HG03064 (cell line): ENCODE data around the gene NCKAP5L.

Source experiments
- ATAC-seq: cut with Tn5 transposase; IDR thresholded peaks from one replicate; pipeline ENCODE4 v1.9.1; 2021; ENCODE audit warnings: low read depth; ENCODE audit not compliant: unreplicated experiment

Gene NCKAP5L

DNA sequence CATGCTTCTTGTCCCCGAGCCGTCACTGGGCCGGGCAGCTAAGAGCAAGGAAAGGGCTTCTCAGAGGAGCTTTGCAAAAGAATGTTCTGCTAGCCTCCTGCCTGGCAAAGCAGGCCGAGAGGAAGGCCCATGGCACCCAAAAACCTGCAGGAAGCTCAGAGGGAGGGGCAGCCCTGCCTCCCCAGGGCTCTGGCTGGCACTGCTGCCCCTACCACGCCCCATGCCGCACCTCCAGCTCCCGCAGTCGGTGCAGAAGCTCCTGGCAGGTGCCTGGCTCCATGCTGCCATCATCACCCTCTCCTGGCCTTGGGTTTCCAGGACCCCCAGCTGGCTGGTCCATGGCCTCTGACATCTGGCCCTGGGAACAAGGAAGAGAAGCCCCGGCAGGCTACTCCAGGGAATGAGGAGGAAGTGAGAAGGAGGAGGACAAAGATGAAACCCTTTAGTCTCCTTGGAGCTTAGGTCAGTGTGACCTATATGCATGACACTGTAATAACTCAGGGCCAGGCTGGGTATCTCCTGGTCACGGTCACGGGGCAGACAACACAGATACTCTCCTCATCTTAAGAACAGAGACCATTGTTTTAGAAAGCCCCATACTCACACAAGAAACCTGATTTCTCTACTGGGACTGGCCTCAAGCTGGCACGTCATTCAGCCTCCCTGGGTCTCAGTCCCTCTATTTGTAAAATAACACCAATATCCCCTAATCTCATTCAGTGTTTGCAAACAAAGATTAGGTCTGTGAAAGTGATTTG lies 24.3 kb downstream of the NCKAP5L start:
- no peak for ATAC-seq

DNA sequence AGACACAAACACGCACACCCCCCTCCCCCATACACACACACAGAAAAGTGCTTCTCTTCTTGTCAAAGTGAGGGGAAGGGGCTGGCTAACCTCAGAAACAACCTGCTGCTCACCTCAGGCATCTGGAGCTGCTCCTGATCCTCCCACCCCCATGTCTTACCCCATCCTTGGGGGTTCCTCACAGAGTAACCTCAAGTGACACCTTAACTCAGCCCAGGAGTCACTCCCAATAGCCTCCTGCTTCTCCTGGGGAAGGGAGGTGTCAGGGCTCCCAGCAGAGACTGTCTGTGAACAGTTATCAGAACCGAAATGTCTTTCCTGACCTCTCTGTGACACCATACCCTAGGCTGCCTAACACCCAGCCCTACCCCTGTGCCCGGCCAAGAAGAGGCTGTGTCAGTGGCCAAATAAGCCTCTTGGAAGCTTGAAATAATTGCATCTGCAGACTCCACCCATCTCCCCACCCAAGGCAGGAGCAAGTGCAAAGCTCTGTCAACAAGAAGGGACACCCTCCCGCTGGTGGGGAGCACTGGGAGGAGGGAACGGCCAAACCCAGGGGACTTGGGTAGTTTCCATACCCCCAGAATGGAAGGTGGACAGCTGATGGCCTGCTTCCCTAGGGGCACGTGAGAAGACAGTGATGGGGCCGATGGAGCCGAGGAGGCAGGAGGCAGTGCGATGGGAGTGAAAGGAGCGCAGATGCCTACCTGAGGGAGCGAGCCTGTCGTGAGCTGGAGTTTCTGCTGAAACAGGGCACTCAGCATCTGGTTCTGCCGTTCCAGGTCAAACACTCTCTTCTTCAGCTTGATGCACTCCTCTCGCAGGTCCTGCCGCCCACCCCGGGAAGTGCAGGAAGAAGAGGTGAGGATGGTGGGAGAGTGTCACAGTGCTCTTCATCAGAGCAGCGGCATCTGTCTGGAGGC lies 26.8 kb downstream of the NCKAP5L start:
- no peak for ATAC-seq

DNA sequence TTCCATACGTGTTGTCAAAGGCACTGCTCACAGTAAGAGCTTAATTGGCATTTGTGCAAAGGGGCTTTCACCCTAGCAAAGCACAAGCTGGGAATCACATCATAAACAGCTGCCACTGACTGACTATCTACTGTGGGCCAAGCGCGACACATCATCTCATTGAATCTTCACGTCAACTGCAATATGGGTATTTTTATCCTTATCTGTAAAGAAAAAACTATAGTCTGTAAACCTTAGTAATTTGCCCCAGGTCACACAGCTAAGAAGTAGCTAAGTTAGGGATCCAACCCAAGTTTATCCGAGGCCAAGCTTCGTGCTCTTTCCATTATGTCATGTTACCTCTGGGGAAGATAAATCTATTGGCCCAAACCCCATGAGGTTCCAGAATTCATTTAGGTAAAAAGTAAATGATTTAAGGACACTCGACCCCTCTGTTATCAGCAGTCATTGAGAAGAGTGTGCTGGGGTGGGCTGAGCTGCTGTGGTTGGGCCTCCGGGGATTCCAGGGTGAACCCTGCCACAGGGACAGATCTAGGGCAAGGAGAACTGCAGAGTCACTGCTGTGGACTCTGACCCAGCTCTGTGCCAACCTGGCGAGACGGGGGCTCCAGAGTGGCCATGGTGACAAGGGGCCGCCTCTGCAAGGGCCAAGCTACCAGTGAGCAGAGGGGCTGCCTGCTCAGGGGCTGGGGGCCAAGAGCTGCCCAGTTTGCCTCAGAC lies 27.6 kb downstream of the NCKAP5L start:
- ATAC-seq, result no peak

DNA sequence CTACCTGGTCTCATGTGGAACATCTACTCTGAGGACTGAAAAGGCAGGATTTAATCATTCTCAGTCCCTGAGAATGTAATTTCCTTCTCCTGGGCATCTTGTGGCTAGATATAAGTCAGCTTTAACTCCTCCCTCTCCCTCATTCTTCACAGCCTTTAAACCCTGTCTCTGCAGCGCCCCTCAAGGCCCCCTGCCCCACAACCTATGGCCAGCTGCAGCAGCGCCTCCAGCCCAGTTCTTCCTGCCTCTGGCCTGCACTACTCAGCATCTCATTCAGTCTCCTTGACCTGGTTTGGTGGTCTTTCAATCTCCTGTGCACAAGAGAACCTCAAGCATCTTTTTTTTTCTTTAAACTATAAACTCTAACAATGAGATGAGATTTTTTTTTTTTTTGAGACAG lies 29.3 kb downstream of the NCKAP5L start:
- no peak for ATAC-seq

DNA sequence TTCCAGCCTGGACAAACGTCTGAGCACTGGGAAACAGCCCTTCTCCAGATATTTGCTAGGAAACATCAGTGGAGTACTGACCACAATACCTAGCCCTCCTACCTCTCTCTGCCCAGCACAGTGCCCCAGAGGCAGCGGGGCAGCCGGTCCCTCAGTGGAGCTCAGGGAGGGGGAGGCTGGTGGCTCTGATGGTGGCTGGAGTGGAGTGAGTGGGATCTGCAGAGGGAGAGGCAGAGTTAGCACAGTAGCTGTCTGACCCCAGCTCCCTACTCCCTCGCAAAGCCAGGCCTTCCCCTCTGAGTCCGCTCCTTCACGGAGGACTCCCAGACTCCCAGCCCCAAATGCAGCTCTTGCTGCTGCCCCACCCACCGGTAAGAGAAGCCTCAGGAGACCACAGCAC lies 30.0 kb downstream of the NCKAP5L start:
- no peak for ATAC-seq

DNA sequence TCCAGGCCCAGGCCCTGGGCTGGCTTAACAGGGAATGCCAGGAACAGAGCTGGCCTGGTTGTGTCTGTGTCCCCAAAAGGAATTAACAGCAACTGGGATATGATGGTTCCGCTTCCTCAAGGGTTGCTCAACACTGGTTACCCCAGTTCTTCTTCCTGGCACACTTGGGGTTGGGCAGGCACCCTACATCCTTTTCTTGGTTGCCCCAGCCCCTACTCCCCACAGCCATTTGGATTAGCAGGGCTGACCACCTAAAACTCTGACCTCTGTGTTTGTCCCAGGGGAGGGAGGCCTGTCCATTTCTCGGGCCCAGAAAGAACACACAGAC lies 30.8 kb downstream of the NCKAP5L start:
- ATAC-seq, result no peak

DNA sequence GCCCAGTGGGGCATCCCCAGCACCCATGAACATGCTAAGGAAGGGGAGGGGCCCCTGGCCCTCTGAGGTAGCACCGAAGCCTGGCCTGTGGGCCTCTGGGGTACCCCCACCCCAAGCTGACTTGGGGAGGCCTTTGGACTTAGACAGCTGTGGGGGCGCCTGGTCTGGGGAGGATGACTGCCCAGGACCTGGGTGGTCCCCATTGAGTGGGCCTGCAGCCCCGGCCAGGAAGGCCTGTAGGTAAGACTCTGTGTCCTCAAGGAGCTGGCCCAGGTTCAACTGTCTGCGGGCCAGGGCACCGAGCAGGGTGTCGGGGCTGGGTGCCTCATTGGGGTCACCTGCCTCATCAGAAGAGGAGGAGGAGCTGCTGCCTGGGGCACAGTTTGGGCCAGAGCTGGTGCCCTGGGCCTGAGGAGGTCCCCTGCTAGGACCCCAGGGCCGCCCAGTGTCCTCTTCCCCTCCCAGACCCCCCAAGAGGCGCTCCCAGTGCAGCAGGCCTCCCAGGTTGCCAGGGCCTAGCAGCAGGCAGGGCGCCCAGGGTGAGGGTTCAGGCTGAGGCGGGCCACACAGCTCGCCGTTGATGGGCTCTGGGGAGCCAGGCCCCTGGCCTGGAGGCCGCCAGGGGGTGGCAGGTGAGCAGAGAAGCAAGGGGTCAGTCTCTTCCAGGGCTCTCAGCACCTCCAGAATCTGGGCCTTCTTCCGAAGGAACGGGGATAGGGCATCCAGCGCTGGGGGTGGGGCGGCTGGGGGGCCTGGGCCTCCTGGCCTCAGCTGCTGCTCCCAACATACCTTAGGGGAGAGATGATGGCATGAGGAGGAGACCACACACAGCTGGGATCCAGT lies 31.4 kb downstream of the NCKAP5L start:
- ATAC-seq, result no peak

DNA sequence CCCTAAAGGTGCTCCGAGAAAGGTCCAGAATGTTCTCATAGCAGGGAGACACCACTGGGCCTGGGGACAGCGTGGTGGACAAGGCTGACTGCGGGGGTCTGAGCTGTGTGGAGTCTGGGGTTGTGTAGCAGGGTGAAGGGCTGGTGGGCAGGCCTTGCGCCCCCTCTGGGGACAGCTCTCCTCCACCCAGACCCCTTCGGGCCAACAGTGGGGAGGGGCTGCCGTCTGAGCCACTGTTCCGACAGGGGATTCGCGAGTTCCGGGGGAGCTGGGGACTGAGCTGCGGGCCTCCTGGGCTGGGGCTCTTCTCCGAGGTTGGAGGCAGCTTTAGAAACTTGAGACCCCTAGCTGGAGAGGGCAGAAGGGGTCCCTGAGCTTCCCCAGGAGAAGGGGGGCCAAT lies 32.1 kb downstream of the NCKAP5L start:
- ATAC-seq, result no peak

DNA sequence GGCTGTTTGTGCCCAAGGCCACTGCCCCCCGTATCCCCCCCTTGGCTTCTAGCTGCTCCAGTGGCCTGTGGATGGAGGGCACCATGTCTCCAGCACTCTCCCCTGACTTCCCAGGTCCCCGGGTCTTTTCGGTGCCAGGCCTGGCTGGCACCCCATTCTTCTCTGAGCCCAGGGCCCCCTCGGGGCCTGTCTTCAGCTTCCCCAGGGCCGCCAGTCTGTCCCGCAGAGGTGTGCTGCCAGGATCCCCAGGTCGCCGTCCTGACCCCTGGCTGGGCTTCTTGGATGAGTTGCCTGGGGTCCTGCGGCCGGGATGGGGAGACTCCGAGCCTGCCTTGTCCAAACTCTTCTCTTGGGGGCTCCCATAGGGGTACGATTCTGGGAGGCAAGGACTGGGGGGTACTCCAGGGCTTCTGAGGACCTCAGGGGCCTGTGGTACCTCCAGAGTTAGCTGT lies 32.5 kb downstream of the NCKAP5L start:
- no peak for ATAC-seq

DNA sequence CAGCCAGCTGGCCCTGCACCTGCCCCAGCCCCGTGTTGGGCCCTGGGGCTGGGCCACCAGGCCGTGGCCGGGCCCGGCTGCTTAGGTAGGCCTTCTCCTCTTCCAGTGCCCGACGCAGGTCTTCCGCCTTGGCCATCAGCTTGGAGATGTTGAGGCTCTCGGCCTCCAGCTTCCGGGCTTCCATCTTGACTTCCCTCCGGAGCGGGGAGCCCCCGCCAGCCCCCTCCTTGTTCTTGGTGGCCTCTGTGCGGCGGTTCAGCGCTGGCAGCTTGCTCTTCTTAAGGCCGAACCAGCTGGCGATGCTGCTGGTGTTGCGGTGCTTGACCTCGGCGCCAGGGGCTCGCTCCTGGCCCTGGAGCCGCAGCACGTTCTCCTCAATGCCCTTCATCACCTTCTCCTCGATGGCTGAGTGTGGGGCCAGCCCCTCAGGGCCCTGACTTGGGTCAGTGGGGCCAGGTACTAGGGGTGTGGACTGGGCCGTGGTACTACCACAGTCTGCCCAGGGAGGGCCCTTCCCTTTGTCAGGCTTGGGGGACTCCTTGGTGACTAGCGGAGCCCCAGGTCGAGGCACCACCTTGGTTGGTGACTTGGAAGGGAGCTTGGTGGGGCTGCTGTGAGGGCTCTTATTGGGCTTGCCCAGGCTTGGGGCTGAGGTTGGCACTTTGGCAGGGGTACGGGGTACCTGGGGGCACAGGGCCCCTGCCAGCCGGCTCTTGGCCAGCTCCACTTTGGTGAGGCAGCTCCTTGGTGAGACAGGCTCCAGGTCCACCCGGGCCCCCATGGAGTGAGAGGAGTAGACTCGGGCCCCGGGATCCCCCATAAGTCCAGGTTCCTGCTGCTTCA lies 33.2 kb downstream of the NCKAP5L start:
- ATAC-seq, result no peak

DNA sequence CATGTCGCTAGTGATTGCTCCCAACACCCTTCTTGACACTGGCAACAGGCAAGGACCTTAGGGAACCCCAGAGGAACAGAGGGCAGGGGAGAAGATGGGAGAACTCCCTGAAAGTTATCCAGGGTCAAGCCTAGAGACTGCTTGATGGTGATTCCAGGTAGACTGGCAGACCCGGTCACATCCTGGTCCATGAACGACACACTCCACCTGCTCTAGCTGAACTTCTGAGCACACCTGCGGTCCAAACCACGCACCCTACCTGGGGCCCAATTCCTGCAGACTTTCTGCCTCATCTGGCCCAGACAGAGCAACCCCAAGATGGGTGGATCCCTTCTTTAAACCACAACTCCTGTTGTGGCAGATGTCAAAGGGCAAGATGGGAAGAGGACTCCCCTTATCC lies 34.2 kb downstream of the NCKAP5L start:
- ATAC-seq, result no peak

DNA sequence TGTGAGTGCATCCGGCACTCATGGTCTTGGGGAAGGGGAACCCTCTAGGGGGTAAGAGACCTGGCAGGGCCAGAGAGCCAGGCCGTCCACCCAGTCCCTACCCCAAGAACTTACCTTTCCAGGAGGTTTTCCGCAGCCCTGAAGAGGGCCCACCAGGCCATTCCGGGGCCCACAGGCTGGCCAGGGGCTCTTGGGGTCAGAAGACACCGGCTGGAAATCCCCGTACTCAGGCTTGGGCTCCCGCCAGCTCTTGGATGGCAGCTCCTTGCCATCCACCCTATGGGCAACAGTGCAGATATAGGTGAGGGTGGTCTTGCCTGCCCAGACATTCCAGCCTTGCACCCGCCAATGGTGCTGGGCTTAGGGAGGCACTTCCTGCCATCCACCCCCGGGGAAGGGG lies 34.6 kb downstream of the NCKAP5L start:
- ATAC-seq, result no peak

DNA sequence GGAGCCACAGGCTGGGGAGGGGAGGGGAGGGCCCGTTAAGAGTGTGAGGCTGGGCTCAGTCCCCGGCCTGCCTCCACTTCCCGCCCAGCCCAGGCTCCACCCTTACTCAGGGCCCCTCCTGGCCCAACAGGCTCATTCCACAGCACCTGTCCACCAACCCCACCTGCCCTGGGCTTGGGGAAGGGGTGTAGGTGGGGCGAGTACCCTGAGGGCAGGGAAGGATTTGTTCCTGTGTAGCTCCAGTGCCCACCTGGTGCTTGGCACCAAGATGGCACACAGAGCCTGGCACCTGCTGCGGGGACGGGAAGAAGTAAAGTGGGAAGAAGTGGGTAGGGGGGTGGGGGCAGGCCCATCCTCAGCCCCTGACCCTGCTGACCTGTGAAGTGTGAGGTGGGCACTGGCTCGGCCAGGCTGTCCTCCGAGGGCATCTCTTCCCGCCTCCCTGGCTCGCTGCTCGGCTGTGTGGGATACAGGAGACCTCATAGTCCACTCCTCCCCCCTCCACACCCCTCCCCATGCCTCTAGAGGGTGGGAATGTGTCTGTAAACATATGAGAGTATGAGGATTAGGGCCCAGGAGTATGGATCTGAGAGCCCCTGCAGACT lies 35.1 kb downstream of the NCKAP5L start:
- ATAC-seq, result no peak

DNA sequence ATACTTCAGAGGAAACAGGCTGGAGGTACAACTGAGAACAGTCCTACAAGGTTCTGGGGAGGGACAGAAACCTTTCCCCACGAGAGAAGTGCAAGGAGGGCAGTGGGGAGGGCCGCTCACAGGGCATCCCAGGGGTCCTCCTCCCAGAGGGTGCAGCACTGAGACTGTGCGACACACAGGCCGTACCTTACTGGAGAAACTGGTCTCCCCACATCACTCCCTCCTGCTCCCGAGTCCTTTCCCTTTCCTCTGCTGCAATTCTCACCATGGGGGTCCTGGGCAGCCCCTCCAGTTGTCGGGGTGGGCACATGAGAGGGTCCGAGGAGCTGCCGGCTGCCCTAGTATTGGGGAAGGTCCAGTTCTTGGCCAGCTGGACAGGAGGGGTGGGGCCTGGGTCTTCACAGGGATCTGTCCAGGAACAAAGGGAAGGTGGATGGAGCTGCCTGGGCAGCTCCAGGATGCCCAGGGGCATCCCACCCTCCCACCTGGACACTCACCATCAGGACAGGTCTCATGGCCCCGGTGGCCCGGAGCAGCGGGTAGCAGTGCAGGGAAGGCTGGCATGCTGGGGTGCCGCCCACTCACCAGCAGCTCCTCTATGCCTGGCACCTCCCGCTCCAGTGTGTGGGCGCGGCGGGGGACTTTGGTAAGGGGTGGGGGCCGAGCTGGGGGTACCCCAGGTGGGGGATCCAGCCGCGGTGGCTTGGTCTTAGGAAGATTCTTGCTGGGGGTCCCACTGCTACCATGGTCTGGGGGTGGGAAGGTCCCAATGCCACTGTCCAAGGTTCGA lies 35.8 kb downstream of the NCKAP5L start:
- ATAC-seq, result no peak

DNA sequence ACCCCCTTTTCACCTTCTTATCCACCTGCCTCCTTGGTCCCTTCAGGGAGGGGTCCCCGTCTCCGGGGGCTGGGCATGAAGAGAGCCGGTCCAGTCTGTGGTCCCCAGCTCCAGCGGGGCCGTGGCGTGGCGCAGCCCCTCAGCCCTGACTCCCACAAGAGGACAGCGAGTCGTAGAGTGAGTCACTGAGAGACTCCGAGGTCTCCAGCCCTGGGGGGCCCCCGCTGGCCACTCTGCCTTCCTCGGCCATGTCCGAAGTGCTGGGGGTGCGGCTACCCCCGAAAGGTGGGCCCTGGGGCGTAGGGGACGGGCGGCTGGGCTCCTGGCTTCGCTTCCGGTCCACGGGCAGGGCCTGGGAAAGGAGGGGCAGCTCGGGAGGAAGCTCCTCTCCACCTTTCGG lies 36.5 kb downstream of the NCKAP5L start:
- ATAC-seq, result no peak

DNA sequence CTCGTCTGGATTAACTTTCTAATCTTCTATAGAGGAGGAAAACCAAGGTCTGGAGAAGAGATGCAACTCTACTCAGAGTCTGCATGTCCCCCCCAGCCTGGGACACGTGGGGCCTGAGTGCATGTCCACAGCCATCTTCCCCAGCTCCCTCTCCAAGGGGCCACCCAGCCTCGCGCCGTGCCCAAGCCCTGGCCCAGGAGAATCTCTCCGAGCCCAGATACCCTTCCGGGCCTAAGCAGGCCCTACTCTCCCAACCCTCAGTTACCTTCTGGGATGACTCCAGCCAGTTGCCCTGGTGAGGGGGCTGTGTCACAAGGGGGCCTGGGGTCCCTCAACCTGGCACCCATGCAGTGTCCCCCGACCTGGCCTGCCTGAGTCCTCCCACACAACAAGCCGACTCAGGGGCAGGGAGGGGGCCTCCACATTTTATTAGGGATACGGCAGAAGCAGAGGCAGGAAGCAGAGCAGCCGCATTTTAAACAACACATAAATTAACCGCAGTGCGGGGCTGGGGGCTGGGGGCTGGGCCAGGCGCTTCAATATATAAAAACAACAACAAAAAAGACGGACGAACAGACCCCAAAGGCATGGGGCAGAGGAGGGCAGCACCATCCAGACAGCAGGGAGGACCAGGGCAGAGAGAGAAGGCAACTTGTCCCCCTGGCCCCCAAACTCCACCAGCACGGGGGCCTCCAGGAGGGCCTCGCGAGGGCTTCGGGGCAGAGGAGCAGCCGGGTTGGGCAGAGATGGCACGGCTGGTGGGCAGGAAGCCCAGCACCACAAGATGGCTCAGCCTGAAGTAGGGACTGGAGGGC lies 37.3 kb downstream of the NCKAP5L start:
- no peak for ATAC-seq

DNA sequence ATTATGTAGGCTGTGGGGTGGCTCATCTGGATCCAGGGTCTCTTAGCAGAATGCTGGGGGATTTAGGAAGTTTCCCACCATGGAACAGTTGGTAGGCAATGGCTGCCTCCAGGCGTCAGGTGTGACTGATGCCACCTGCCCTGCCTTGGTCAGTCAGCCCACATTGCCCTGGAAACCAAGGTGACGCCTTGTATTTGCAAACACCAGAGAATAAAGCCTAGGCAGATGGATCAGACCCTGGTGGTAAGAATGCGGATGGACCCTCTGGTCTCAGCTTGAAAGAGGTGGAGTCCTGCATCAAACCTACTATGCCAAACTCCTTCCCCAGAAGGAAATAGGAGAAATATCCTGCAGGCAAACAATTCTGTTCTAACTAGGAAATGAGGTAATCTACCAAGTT lies 38.2 kb downstream of the NCKAP5L start:
- ATAC-seq, result no peak

DNA sequence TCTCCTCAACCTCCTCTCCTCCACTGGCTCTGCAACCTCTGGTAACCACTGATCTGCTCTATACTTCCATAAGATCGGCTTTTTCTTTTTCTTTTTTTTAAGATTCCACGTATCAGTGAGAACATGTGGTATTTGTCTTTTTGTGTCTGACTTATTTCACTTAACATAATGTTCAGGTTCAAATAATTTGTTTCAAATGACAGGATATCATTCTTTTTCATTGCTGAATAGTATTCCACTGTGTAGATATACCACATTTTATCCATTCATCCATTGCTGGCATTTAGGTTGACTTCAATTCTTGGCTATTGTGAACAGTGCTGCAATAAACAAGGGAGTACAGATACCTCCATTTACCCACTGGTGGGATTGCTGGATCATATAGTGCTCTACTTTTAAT lies 40.5 kb downstream of the NCKAP5L start:
- no peak for ATAC-seq
